GM21825 (cell line): ENCODE measurements around the gene PHB1.
A peak's percentile ranks its signal among the peaks of the same experiment; 100 is the strongest.
"Not testable (repeated sequence)": the region's sequence is repeated elsewhere in the genome, so short reads cannot be mapped to it uniquely, and the experiment has no call there.

Experiments used
- ATAC-seq: cut with Tn5 transposase; IDR thresholded peaks from one replicate; pipeline ENCODE4 v1.9.1; 2021; ENCODE audit warnings: mild to moderate bottlenecking, moderate library complexity; ENCODE audit not compliant: unreplicated experiment

PHB1 gene

GRCh38 chr17:49381793-49382192, 32.9 kb downstream of the PHB1 start:
- ATAC-seq, result no peak

- no peak for ATAC-seq
Observed at GRCh38 chr17:49381033-49381432, 33.6 kb downstream of the PHB1 start.

- ATAC-seq, result no peak
Observed at GRCh38 chr17:49379926-49380325, 34.8 kb downstream of the PHB1 start.

DNA sequence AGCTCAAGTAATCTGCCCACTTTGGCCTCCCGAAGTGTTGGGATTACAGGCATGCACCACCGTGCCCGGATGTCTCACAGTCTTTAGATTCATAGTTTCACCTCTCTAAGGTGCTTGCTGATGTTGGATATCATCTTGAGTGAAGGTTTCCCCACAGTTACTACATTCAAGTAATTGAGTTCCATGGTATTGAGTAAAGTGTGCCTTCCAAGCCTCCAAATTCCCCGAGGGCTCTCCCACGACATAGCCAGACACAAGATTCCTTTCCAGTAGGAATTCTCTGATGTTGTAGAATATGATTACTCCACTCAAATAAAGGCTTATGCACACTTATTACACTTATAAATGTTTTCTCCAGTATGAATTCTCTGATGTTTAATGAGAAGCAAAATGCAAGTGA, 36.4 kb downstream of the PHB1 start:
- ATAC-seq, result no peak

- no peak for ATAC-seq
Observed at GRCh38 chr17:49375544-49375943, 39.1 kb downstream of the PHB1 start.

DNA sequence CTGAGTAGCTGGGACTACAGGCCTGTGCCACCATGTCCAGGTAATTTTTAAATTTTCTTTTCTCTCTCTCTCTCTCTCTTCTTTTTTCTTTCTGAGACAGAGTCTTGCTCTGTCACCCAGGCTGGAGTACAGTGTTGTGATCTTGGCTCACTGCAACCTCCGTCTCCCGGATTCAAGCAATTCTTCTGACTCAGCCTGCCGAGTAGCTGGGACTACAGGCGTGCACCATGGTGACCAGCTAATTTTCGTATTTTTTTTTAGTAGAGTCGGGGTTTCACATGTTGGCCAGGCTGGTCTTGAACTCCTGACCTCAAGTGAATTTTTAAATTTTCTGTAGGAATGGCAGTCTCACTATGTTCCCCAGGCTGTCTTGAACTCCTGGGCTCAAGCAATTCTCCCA, 41.6 kb downstream of the PHB1 start:
- no peak for ATAC-seq

- no peak for ATAC-seq
Observed at GRCh38 chr17:49372425-49372824, 42.3 kb downstream of the PHB1 start.

GRCh38 chr17:49370971-49371834, 43.5 kb downstream of the PHB1 start:
- no peak for ATAC-seq

GRCh38 chr17:49369760-49370159, 44.9 kb downstream of the PHB1 start:
- no peak for ATAC-seq

GRCh38 chr17:49369089-49369488, 45.6 kb downstream of the PHB1 start:
- no peak for ATAC-seq

DNA sequence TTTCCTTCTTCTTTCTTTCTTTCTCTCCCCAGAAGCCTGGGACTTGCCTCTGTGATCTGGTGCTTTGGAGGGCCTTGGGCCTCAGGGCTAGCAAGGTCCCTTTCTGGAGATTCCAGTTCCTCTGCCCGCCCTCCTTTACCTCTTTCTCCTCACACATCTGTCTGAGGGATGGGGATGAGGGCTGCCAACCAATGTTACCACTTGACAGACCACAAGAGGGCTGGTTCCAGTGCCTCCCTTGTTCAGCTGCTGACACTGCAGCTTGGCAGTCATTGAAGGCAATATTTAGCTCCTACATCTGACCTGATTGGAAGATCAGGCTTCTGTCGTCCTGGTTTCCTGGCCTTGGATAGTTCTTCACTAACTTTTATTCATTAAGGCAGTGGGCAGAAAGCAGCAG, 49.0 kb downstream of the PHB1 start:
- ATAC-seq, result no peak

DNA sequence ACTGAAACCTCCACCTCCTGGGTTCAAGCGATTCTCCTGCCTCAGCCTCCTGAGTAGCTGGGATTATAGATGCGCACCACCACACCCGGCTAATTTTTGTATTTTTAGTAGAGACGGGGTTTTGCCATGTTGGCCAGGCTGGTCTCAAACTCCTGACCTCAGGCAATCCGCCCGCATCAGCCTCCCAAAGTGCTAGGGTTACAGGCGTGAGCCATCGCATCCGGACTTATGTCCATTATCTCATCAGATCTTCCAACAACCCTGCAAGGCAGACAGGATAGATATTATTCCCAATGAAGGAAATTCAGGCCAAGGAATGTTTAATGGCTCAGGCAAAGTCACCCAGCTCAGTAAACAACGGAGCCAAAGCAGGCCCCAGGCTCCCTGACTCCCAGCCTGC, 49.6 kb downstream of the PHB1 start:
- ATAC-seq, result not testable (repeated sequence)

- ATAC-seq, result no peak
Observed at GRCh38 chr17:49364119-49364518, 50.6 kb downstream of the PHB1 start.

- ATAC-seq, result no peak
Observed at GRCh38 chr17:49363251-49363650, 51.4 kb downstream of the PHB1 start.

- ATAC-seq, result peak; percentile 4
Observed at GRCh38 chr17:49362723-49363117, 52.0 kb downstream of the PHB1 start.

GRCh38 chr17:49361902-49362722, 52.6 kb downstream of the PHB1 start, which contains the start of gene ZNF652:
Gene ZNF652, minus strand, starts transcription at chr17:49362250. Its CDS starts 44,525 bp downstream, at chr17:49317725.
- peak; percentile 49 for ATAC-seq

GRCh38 chr17:49361129-49361901, 53.4 kb downstream of the PHB1 start:
- peak; percentile 18 for ATAC-seq

DNA sequence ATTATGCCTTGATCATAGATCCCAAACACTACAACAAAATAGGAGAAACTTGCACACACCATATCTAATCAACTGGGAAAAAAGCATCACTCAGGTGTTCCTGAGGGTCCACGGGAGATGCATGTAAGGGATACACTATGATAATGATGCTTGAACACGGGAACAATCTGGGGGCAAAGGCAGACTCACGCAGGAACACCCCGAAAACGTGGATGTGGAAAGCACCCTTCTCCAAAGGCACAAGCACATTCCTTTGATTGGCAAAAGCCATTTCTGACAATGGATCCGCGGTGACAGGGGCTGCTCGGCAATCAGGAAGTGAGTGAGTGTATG, 53.9 kb downstream of the PHB1 start:
- no peak for ATAC-seq

DNA sequence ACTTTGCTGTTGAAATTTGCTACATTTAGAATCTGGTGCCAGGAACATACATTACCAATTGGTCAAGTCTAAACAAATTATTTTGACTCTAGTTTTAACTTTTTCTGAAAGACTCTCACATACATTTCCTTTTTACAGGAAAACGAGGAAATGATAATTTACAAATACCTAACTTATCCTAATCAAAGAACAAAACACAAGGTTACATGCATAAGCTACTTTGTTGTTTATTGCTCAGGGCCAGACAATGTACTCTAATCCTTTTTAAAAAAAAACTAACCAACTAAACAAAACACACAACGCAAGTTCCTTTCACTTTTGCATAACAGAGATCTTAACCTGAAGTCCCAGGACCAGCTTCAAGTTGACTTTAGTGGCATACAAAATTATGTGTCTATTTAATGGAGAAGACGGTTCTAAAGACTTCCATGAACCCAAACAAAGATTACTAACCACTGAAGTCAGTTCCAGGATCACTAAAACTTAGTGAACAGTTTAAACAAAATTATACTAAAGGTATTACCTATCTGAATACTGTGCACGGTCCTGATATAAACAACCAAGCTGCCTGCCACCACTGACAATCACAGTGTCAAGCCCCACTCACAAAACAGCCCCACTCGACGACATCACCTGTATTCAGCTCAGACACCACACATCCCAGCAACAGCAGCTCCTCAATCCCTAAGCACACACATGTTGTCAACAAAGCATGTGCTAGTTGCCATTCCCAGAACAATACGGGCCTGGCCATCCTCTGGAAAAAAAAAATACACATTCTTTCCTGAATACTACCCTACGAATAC, 54.5 kb downstream of the PHB1 start:
- no peak for ATAC-seq

DNA sequence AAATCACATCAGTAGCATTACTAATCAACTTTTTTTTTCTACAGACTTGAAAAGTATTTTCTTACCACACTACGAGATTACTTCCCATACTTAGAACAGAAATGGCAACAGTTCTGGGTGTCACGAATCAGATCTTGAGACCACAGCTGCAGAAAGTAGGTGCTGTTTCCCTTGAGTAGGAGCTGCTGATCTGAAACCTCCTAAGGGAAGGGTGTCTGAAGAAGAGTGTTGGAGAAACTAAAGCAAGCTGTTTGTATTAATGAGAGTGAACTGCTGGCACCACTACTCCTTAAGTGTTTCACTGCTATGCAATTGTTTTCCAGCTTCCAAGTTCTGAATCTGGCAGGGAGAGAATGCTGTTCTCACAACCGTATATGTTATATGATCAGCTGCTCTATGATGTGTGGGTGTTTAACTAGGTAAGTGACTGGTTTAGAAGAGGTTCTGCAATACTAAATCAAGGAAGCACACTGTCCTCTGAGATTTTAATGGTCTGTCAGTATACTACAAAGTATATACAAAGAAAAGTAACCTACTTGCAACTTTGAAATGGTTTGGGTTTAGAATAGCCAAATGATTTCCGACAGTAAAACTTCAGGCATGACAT, 55.9 kb downstream of the PHB1 start:
- peak; percentile 23 for ATAC-seq
